Fibroblast of villous mesenchyme (primary cell): Measurements from ENCODE around the gene PHF11. TPM values are rescaled to one million over a fixed set of nuclear protein-coding genes. Genes with fewer than 3 reads are reported as not detected.
A peak's percentile ranks its signal among the peaks of the same experiment; 100 is the strongest.
"Not testable (repeated sequence)": the region's sequence is repeated elsewhere in the genome, so short reads cannot be mapped to it uniquely, and the experiment has no call there.

Source experiments
- DNase-seq: peaks from one replicate; pipeline ENCODE4 v3.0.0-alpha.2; 2010; ENCODE audit warnings: low read depth
- H3K4me3 ChIP-seq: 2 replicates; pipeline ENCODE4 v1.5.1; 2011; ENCODE audit warnings: low read depth, mild to moderate bottlenecking, low read length
- total RNA-seq: library from RNA; depleted of rRNA; stranded (reverse); fragments of >200 nt; gene quantifications from 2 replicates; pipeline ENCODE4 v1.2.3, GENCODE V29; 2012
- TF ChIP-seq, protein P1 (sequence below): IDR thresholded peaks from 2 replicates; pipeline ENCODE4 v1.5.1; 2012; ENCODE audit warnings: low read depth, mild to moderate bottlenecking, low read length; ENCODE audit not compliant: insufficient read depth

Gene PHF11
- total RNA-seq, 1 donor = 27.6 TPM

DNA sequence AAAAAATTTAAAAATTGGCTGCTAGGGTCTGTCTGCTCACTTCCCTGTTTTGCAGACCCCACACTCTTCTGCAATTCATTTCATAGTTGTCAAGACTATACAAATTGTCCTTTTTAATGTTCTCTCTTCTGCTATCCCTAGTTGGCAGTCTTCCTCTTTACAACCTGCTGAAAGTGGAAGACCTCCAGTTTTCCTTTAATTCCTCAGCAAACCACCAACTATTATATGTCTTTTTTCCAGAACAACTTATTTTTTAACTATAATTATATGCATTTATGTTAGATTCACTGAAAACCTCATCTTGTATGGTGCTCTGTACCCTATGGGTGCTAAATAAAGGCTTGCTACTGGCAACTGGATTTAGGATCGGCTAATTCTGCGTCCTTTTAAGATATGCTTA is 1.1 kb upstream of the PHF11 start:
- DNase-seq = no peak
- peak overlapping the region; percentile 68 for H3K4me3 ChIP-seq
- TF ChIP-seq, protein P1, sequence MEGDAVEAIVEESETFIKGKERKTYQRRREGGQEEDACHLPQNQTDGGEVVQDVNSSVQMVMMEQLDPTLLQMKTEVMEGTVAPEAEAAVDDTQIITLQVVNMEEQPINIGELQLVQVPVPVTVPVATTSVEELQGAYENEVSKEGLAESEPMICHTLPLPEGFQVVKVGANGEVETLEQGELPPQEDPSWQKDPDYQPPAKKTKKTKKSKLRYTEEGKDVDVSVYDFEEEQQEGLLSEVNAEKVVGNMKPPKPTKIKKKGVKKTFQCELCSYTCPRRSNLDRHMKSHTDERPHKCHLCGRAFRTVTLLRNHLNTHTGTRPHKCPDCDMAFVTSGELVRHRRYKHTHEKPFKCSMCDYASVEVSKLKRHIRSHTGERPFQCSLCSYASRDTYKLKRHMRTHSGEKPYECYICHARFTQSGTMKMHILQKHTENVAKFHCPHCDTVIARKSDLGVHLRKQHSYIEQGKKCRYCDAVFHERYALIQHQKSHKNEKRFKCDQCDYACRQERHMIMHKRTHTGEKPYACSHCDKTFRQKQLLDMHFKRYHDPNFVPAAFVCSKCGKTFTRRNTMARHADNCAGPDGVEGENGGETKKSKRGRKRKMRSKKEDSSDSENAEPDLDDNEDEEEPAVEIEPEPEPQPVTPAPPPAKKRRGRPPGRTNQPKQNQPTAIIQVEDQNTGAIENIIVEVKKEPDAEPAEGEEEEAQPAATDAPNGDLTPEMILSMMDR = no peak

DNA sequence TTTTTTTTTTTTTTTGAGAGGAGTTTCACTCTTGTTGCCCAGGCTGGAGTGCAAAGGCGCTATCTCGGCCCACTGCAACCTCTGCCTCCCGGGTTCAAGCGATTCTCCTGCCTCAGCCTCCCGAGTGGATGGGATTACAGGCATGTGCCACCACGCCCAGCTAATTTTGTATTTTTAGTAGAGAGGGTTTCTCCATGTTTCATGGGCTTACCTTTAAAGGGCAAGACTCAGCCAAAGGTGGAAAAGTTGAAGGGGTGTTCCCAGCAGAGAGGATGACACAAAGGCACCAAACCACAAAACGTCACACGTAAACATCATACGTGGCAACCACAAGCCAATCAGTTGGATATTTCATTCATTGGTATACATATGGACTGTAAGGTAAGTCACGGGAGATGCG is 1.1 kb downstream of the PHF11 start:
- not testable (repeated sequence) for H3K4me3 ChIP-seq, DNase-seq

DNA sequence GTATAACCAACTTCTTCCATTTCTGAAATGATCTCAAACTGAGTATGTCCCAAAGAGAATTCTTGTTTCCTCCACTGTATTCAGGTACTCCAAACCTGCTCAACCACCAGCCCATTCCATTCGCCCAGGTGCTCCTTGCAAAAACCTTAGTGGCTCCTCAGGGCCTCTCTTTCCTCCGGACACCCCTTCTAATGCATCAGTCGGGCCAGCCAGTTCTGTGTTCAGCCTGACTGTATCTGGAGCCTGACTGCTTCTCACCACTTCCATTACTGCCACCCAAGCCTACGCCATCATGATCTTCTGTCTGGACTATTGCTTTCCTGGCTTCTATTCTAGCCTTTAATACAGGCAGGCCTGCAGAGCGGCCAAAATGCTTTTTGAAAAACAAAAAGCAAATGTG is 1.5 kb downstream of the PHF11 start:
- H3K4me3 ChIP-seq = no peak overlapping the region
- no peak for DNase-seq
- TF ChIP-seq, protein P1 = no peak

DNA sequence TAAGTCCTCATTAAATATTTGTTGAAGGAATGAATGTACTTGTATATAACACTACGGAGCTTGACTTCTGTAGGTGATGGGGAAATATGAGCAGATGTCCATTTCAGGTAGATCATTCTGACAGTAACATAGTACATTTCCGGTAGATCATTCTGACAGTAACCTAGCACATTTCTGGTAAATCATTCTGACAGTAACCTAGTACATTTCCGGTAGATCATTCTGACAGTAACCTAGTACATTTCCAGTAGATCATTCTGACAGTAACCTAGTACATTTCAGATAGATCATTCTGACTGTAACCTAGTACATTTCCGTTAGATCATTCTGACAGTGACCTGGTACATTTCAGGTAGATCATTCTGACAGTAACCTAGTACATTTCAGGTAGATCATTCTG is 2.5 kb downstream of the PHF11 start:
- no peak overlapping the region for H3K4me3 ChIP-seq
- TF ChIP-seq, protein P1 = no peak
- DNase-seq = no peak

DNA sequence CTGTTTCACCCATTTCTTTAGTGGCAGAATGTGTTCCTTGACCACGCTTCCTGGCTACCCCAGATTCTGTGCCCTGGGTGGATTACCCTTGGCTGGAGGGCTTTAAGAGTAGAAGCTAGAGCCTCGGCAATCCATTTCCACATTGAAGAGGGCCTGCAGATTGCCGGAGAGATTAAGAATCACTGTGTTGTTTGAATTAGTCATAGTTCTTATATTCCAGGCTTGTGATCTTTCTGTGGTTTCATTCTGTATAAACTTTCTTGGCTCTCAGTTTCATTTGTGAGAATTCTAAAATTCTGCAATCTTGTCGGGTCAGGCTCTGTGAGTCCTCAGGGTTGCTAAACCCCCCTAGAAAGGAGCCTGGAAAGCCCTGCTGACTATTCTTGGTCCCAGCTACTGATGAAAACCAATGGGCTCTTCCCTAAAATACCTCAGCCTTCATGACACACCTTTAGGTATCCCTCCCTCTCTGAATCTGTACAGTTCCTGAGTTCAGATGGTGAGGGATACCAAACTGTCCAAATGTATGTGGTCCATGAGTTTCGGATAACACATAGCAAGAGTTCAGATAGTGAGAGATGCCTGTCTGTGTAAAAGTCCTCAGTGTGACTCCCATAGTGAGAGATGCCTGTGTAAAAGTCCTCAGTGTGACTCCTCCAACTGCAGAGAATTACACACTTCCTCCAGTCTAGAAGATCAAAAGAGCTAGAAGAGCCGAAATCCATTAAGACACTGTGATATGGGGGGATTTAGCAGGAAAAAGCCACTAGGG is 4.3 kb downstream of the PHF11 start:
- TF ChIP-seq, protein P1 = no peak
- DNase-seq = peak; percentile 91
- no peak overlapping the region for H3K4me3 ChIP-seq

DNA sequence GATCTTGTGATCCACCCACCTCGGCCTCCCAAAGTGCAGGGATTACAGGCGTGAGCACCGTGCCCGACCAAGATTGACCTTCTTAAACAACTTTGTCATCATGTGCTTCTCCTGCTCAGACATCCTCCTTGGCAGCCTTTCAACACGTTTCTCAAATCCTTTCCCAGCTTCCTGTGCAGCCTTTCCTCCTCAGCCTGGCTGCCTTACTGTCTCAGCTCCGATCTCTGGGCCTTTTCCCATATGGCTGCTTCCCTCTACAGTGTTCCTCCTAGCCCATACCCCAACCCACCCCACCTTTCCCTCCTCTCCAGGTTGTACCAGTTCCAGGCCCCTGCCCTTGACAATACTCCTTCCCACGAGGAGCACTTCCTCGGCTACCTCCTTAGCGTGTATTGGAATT is 7.2 kb downstream of the PHF11 start:
- peak; percentile 82 for DNase-seq
- TF ChIP-seq, protein P1 = no peak
- no peak overlapping the region for H3K4me3 ChIP-seq

DNA sequence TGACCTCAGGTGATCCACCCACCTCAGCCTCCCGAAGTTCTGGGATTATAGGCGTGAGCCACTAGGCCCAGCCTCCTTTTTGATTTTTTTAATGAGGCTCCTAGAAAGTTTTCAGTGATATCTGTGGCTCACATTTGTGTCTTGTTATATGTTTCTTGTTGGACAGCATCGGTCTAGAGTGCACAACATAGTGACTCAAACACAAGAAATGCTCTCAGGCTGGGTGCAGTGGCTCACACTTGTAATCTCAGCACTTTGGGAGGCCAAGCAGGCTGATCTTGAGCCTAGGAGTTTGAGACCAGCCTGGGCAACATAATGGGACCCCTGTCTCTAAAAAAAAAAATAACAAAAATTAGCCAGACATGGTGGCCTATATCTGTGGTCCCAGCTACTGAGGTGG is 8.2 kb downstream of the PHF11 start:
- peak; percentile 37 for DNase-seq
- no peak overlapping the region for H3K4me3 ChIP-seq
- TF ChIP-seq, protein P1 = no peak
